ENCODE measurements around the gene DNAH10.

- TF ChIP-seq CTCF (conservative IDR thresholded peaks at IDR 0.05) (no peak), ZFX (IDR thresholded peaks at IDR 0.05) (no peak)
Observed at GRCh38 chr12:123807670-123808069, 45.6 kb downstream of the DNAH10 start.

All from C4-2B (cell line).